HG02885 (cell line): ENCODE measurements around the gene BRD8.
"Not testable (repeated sequence)": the region's sequence is repeated elsewhere in the genome, so short reads cannot be mapped to it uniquely, and the experiment has no call there.

Source experiments
- ATAC-seq: cut with Tn5 transposase; IDR thresholded peaks from one replicate; pipeline ENCODE4 v1.9.1; 2021; ENCODE audit warnings: mild to moderate bottlenecking; ENCODE audit not compliant: unreplicated experiment, poor library complexity

The BRD8 gene

GRCh38 chr5:138160706-138161105, 17.7 kb downstream of the BRD8 start:
- ATAC-seq: no peak

GRCh38 chr5:138159666-138160065, 18.8 kb downstream of the BRD8 start:
- ATAC-seq: no peak

GRCh38 chr5:138157626-138158025, 20.8 kb downstream of the BRD8 start:
- ATAC-seq: no peak

- ATAC-seq: not testable (repeated sequence)
These were observed 22.5 kb downstream of the BRD8 start for GRCh38 chr5:138155977-138156376.

- no peak for ATAC-seq
These were observed 28.9 kb downstream of the BRD8 start for GRCh38 chr5:138149530-138149929.

GRCh38 chr5:138148811-138149210, 29.6 kb downstream of the BRD8 start:
- no peak for ATAC-seq

GRCh38 chr5:138143578-138143977, 34.9 kb downstream of the BRD8 start:
- not testable (repeated sequence) for ATAC-seq

- no peak for ATAC-seq
These were observed 36.7 kb downstream of the BRD8 start for GRCh38 chr5:138141734-138142133.

- no peak for ATAC-seq
These were observed 38.2 kb downstream of the BRD8 start for GRCh38 chr5:138140268-138140667.

GRCh38 chr5:138139781-138140090, 38.7 kb downstream of the BRD8 start:
- ATAC-seq: no peak

- peak; percentile 56 for ATAC-seq
These were observed 39.3 kb downstream of the BRD8 start, which contains the start of gene NME5 for GRCh38 chr5:138138949-138139780. NME5 (minus strand) TSS chr5:138139428; CDS start chr5:138138780, 648 bp downstream.

GRCh38 chr5:138132543-138132942, 45.9 kb downstream of the BRD8 start:
- ATAC-seq: no peak

- ATAC-seq: no peak
These were observed 49.1 kb downstream of the BRD8 start for GRCh38 chr5:138129347-138129746.

GRCh38 chr5:138128334-138128733, 50.1 kb downstream of the BRD8 start:
- no peak for ATAC-seq

GRCh38 chr5:138115254-138115653, 63.2 kb downstream of the BRD8 start:
- no peak for ATAC-seq

- no peak for ATAC-seq
These were observed 66.5 kb downstream of the BRD8 start for GRCh38 chr5:138111937-138112336.

- ATAC-seq: no peak
These were observed 67.2 kb downstream of the BRD8 start for GRCh38 chr5:138111181-138111580.

GRCh38 chr5:138110266-138110963, 68.0 kb downstream of the BRD8 start:
- ATAC-seq: no peak

GRCh38 chr5:138109463-138110265, 68.8 kb downstream of the BRD8 start:
- ATAC-seq: no peak

- ATAC-seq: no peak
These were observed 71.2 kb downstream of the BRD8 start for GRCh38 chr5:138107213-138107612.

GRCh38 chr5:138105709-138106108, 72.7 kb downstream of the BRD8 start:
- no peak for ATAC-seq
